WTC11 (cell line): ENCODE results near the gene SPDYE11. TPM values are rescaled to one million over a fixed set of nuclear protein-coding genes. Genes with fewer than 3 reads are reported as not detected.
"Not testable (repeated sequence)": the region's sequence is repeated elsewhere in the genome, so short reads cannot be mapped to it uniquely, and the experiment has no call there.

ENCODE experiments used
- ATAC-seq: fragments of 200-7000 bp; cut with Tn5 transposase; 2 replicates; pipeline ENCODE4 v1.10.0; 2021; ENCODE audit warnings: mild to moderate bottlenecking, moderate library complexity
- Bru-seq: library from RNA; stranded (reverse); fragments of 400-500 nt; gene quantifications from one replicate; lab custom pipeline; 2021; lab: Mats Ljungman, UMichigan
- CTCF ChIA-PET: fragments of 300-600 bp; sonication (Branson Sonifier 250); formaldehyde crosslinking; loops from one replicate; lab custom pipeline; 2021; ENCODE audit warnings: antibody characterized with exemption; lab: Charles Lee
- POLR2A ChIA-PET: fragments of 350-600 bp; sonication (Branson Sonifier 250); formaldehyde crosslinking; loops from one replicate; lab custom pipeline; 2021; ENCODE audit warnings: antibody characterized with exemption; lab: Charles Lee
- DNase-seq: peaks from one replicate; pipeline ENCODE4 v3.0.0; 2021; ENCODE audit warnings: low spot score
- H3K27ac Mint-ChIP-seq: 2 replicates; pipeline ENCODE4 v1.8.0; 2021; ENCODE audit warnings: mixed read lengths
- H3K27me3 Mint-ChIP-seq: 2 replicates; pipeline ENCODE4 v1.8.0; 2021; ENCODE audit warnings: low read depth, mild to moderate bottlenecking, moderate library complexity, mixed read lengths
- H3K36me3 Mint-ChIP-seq: 2 replicates; pipeline ENCODE4 v1.8.0; 2021; ENCODE audit warnings: mixed read lengths
- H3K4me1 Mint-ChIP-seq: 2 replicates; pipeline ENCODE4 v1.8.0; 2022; ENCODE audit warnings: mixed read lengths
- H3K4me3 Mint-ChIP-seq: 2 replicates; pipeline ENCODE4 v1.8.0; 2021; ENCODE audit warnings: mild to moderate bottlenecking, moderate library complexity, mixed read lengths
- H3K9me3 Mint-ChIP-seq: 2 replicates; pipeline ENCODE4 v1.8.0; 2021; ENCODE audit warnings: mixed read lengths
- CREM ChIP-seq: sonication (generic); formaldehyde crosslinking; IDR thresholded peaks from 2 replicates; pipeline ENCODE4 v1.8.1; 2022; ENCODE audit warnings: mild to moderate bottlenecking, missing genetic modification reagents, moderate library complexity
- E2F5 ChIP-seq: sonication (generic); formaldehyde crosslinking; IDR thresholded peaks from 2 replicates; pipeline ENCODE4 v1.8.1; 2022; ENCODE audit warnings: mild to moderate bottlenecking, moderate library complexity, missing genetic modification reagents
- ETV6 ChIP-seq: sonication (generic); formaldehyde crosslinking; IDR thresholded peaks from 2 replicates; pipeline ENCODE4 v1.8.1; 2022; ENCODE audit warnings: mild to moderate bottlenecking, missing genetic modification reagents
- FOXK1 ChIP-seq: sonication (generic); formaldehyde crosslinking; IDR thresholded peaks from 2 replicates; pipeline ENCODE4 v1.8.0; 2022; ENCODE audit warnings: mild to moderate bottlenecking, moderate library complexity, missing genetic modification reagents
- FOXP1 ChIP-seq: sonication (generic); formaldehyde crosslinking; IDR thresholded peaks from 2 replicates; pipeline ENCODE4 v1.8.0; 2022; ENCODE audit warnings: missing genetic modification reagents, mild to moderate bottlenecking, moderate library complexity, borderline replicate concordance
- FOXP4 ChIP-seq: sonication (generic); formaldehyde crosslinking; IDR thresholded peaks from 2 replicates; pipeline ENCODE4 v1.8.0; 2022; ENCODE audit warnings: mild to moderate bottlenecking, missing genetic modification reagents
- IRF1 ChIP-seq: sonication (generic); formaldehyde crosslinking; IDR thresholded peaks from 2 replicates; pipeline ENCODE4 v1.8.0; 2023; ENCODE audit warnings: missing genetic modification reagents
- MAX ChIP-seq: sonication (generic); formaldehyde crosslinking; IDR thresholded peaks from 2 replicates; pipeline ENCODE4 v1.8.0; 2022; ENCODE audit warnings: mild to moderate bottlenecking, missing genetic modification reagents
- MYBL2 ChIP-seq: sonication (generic); formaldehyde crosslinking; IDR thresholded peaks from 2 replicates; pipeline ENCODE4 v1.8.1; 2023; ENCODE audit warnings: mild to moderate bottlenecking, moderate library complexity, missing genetic modification reagents
- NFATC4 ChIP-seq: fragments of 250-450 bp; sonication (Bioruptor Pico); IDR thresholded peaks from 2 replicates; pipeline ENCODE4 v1.9.0; 2021; ENCODE audit warnings: mild to moderate bottlenecking
- NFE2L1 ChIP-seq: sonication (generic); formaldehyde crosslinking; IDR thresholded peaks from 2 replicates; pipeline ENCODE4 v1.8.1; 2023; ENCODE audit warnings: missing genetic modification reagents
- SMAD4 ChIP-seq: sonication (generic); formaldehyde crosslinking; IDR thresholded peaks from 2 replicates; pipeline ENCODE4 v1.8.0; 2022; ENCODE audit warnings: mild to moderate bottlenecking, missing genetic modification reagents
- TEAD1 ChIP-seq: sonication (generic); formaldehyde crosslinking; IDR thresholded peaks from 2 replicates; pipeline ENCODE4 v1.8.0; 2022; ENCODE audit warnings: mild to moderate bottlenecking, missing genetic modification reagents
- ZNF232 ChIP-seq: sonication (generic); formaldehyde crosslinking; IDR thresholded peaks from 2 replicates; pipeline ENCODE4 v1.8.0; 2022; ENCODE audit warnings: mild to moderate bottlenecking, missing genetic modification reagents
- ZNF416 ChIP-seq: fragments of 250-450 bp; sonication (Bioruptor Pico); IDR thresholded peaks from 2 replicates; pipeline ENCODE4 v1.9.0; 2021; ENCODE audit warnings: mild to moderate bottlenecking, inconsistent platforms
- ZNF671 ChIP-seq: fragments of 250-450 bp; sonication (Bioruptor Pico); IDR thresholded peaks from 2 replicates; pipeline ENCODE4 v1.8.0; 2021; ENCODE audit warnings: mild to moderate bottlenecking
- long read RNA-seq, 3 experiments: library from RNA in 1 of 3; library from capped mRNA in 1 of 3; library from polyadenylated mRNA in 1 of 3; unstranded in 2 of 3; stranded (forward) in 1 of 3; transcript quantifications; one replicate each; pipeline ENCODE4 v2.0.0, GENCODE V29; 2021
- total RNA-seq: library from RNA; stranded (reverse); gene quantifications from 3 replicates; pipeline ENCODE4 v1.2.3, GENCODE V29; 2021
- TF ChIP-seq, protein P1 (sequence below): fragments of 250-450 bp; sonication (Bioruptor Pico); IDR thresholded peaks from 2 replicates; pipeline ENCODE4 v1.9.0; 2021; ENCODE audit warnings: mild to moderate bottlenecking

Gene SPDYE11, protein sequence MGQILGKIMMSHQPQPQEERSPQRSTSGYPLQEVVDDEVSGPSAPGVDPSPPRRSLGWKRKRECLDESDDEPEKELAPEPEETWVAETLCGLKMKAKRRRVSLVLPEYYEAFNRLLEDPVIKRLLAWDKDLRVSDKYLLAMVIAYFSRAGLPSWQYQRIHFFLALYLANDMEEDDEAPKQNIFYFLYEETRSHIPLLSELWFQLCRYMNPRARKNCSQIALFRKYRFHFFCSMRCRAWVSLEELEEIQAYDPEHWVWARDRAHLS
- total RNA-seq: not detected in 3 replicates
- Bru-seq, nascent RNA: not detected
- long read RNA-seq, experiment 1, partial matches to known transcripts: 0 of 4 reads
- long read RNA-seq, experiment 1, other reads (novel, unspliced or antisense): 4 of 4 reads
- long read RNA-seq, experiment 2: 0 reads
- long read RNA-seq, experiment 3: 0 reads

DNA sequence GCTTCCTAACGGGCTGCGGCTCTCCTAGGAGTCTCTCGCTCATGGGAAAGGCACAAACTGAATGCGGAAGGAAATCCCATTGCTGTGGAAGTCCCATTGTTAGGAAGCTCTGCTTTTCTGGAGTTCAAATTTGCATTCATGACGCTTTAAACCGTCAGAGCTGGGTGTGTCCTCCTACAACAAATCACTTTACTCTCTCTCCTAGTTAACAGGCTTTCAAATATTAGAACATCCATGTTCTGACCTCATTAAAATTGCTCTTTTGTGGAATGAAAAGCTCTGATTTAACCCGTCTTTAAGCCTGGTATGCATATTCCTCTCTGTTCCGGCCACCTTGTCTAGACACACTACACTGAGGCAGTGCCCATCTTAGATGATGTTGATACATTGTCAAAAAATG is at the start of gene SPDYE11:
TSS of gene SPDYE11 (minus strand) at position 101 of the 400 bp plus-strand sequence. CDS start 1,800 bp downstream, outside the sequence.
- ATAC-seq, H3K27me3 Mint-ChIP-seq, DNase-seq, CTCF ChIA-PET, H3K9me3 Mint-ChIP-seq, H3K4me3 Mint-ChIP-seq, POLR2A ChIA-PET, H3K27ac Mint-ChIP-seq, H3K36me3 Mint-ChIP-seq, H3K4me1 Mint-ChIP-seq: not testable (repeated sequence)

GRCh38 chr7:73085938-73086337 is 28.2 kb upstream of the SPDYE11 start, which contains the start of gene SPDYE9:
Gene SPDYE9, minus strand, starts transcription at chr7:73086038. Its CDS starts 1,800 bp downstream, at chr7:73084238.
- H3K4me3 Mint-ChIP-seq, H3K4me1 Mint-ChIP-seq, POLR2A ChIA-PET: not testable (repeated sequence)

GRCh38 chr7:73029666-73030065 is 28.0 kb downstream of the SPDYE11 start, which contains the start of gene SPDYE8:
Gene SPDYE8, minus strand, starts transcription at chr7:73029766. Its CDS starts 1,800 bp downstream, at chr7:73027966.
- H3K9me3 Mint-ChIP-seq, CTCF ChIA-PET, POLR2A ChIA-PET, ATAC-seq, H3K4me3 Mint-ChIP-seq, DNase-seq, H3K36me3 Mint-ChIP-seq, H3K27me3 Mint-ChIP-seq, H3K27ac Mint-ChIP-seq, H3K4me1 Mint-ChIP-seq: not testable (repeated sequence)

More at GRCh38 chr7:73085938-73086337, 28.2 kb upstream of the SPDYE11 start, which contains the start of gene SPDYE9:
- H3K36me3 Mint-ChIP-seq, DNase-seq, ATAC-seq, H3K27me3 Mint-ChIP-seq, CTCF ChIA-PET, H3K27ac Mint-ChIP-seq, H3K9me3 Mint-ChIP-seq: not testable (repeated sequence)

DNA sequence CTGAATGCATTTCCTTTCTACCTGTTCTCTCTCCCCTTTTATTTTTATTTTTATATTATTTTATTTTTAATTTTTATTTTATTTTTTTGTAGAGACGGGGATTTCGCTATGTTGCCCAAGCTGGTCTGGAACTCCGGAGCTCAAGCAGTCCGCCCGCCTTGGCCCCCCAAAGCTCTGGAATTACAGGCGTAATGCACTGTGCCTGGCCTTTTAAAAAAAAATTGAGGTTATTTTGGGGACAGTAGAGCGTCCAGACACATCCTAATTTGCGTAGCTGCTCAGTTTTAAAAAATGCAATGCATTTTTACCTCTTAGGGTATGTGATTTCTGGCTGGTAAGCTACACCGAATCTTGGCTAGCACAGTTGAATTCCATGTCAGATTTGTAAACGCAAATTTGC is 51.2 kb downstream of the SPDYE11 start:
- H3K27me3 Mint-ChIP-seq, POLR2A ChIA-PET, ATAC-seq, H3K9me3 Mint-ChIP-seq, H3K27ac Mint-ChIP-seq, CTCF ChIA-PET, H3K36me3 Mint-ChIP-seq, H3K4me1 Mint-ChIP-seq: not testable (repeated sequence)
- H3K4me3 Mint-ChIP-seq: peak overlapping the region; percentile 50
- peak; percentile 14 for DNase-seq

DNA sequence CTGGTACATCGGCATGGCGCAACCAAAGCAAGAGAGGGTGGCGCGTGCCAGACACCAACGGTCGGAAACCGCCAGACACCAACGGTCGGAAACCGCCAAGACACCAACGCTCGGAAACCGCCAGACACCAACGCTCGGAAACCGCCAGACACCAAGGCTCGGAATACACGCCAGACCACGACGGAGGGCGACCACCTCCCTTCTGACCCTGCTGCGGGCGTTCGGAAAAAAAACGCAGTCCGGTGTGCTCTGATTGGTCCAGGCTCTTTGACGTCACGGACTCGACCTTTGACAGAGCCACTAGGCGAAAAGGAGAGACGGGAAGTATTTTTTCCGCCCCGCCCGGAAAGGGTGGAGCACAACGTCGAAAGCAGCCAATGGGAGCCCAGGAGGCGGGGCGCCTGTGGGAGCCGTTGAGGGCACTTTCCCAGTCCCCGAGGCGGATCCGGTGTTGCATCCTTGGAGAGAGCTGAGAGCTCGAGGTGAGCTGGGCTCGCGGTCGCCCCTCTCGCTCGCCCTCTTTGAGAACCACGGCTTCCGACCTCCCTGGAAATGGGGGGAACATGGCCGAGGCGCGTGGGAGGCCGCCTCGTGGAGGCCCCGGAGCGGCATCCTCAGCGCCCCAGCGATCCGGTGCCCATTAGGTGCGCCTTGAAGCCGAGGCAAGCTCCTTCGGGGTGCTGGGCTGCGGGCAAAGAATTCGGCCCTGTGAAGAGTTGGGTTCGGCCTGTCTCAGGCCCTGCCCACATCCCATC is 51.8 kb downstream of the SPDYE11 start:
- H3K36me3 Mint-ChIP-seq, CTCF ChIA-PET, H3K27me3 Mint-ChIP-seq, H3K4me1 Mint-ChIP-seq, POLR2A ChIA-PET, H3K9me3 Mint-ChIP-seq: not testable (repeated sequence)
- ATAC-seq (peak; percentile 92), DNase-seq (peak; percentile 94)
- Mint-ChIP-seq H3K4me3 (peak overlapping the region; percentile 91), H3K27ac (peak overlapping the region; percentile 97)
- TF ChIP-seq TEAD1 (CRISPR knock-in tag): peak; percentile 65; the same call in 1 of the 2 replicates
- peak; percentile 34; the same call in 1 of the 2 replicates for TF ChIP-seq MAX (CRISPR knock-in tag)
- peak; percentile 63; the same call in 1 of the 2 replicates for TF ChIP-seq CREM (CRISPR knock-in tag)
- TF ChIP-seq FOXP4: peak; percentile 56; the same call in 1 of the 2 replicates
- TF ChIP-seq FOXP1: peak; percentile 70
- TF ChIP-seq NFE2L1 (CRISPR knock-in tag): peak; percentile 34; the same call in 1 of the 2 replicates
- peak; percentile 75 for TF ChIP-seq FOXK1
- TF ChIP-seq IRF1 (CRISPR knock-in tag): 0 out of 2 replicates have a peak, but pooled peaks have one; percentile 48
- peak; percentile 52; the same call in 1 of the 2 replicates for TF ChIP-seq E2F5 (CRISPR knock-in tag)
- 0 out of 2 replicates have a peak, but pooled peaks have one; percentile 49 for TF ChIP-seq NFATC4 (CRISPR knock-in tag)
- TF ChIP-seq ZNF416 (CRISPR knock-in tag): peak; percentile 77; the same call in 1 of the 2 replicates
- TF ChIP-seq, protein P1, sequence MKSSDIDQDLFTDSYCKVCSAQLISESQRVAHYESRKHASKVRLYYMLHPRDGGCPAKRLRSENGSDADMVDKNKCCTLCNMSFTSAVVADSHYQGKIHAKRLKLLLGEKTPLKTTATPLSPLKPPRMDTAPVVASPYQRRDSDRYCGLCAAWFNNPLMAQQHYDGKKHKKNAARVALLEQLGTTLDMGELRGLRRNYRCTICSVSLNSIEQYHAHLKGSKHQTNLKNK: peak; percentile 30; the same call in 1 of the 2 replicates
- peak; percentile 79; the same call in 1 of the 2 replicates for TF ChIP-seq ZNF232 (CRISPR knock-in tag)
- peak; percentile 86 for TF ChIP-seq MYBL2 (CRISPR knock-in tag)
- TF ChIP-seq SMAD4 (CRISPR knock-in tag): 0 out of 2 replicates have a peak, but pooled peaks have one; percentile 41
- peak; percentile 47; the same call in 1 of the 2 replicates for TF ChIP-seq ZNF671 (CRISPR knock-in tag)
- peak; percentile 93 for TF ChIP-seq ETV6 (CRISPR knock-in tag)
